GM12878 (cell line): Measurements from ENCODE around the gene R3HDM1. TPM values are rescaled to one million over a fixed set of nuclear protein-coding genes. Genes with fewer than 3 reads are reported as not detected.

ENCODE experiments used
- ATAC-seq: fragments of 200-7000 bp; cut with Tn5 transposase; 3 replicates; pipeline ENCODE4 v1.9.1; 2020; ENCODE audit warnings: mild to moderate bottlenecking, moderate library complexity
- BruUV-seq: library from RNA; stranded (reverse); fragments of 400-500 nt; replicated peaks from 2 replicates; lab custom pipeline; 2021; lab: Mats Ljungman, UMichigan
- CTCF ChIA-PET: fragments of 300-600 bp; sonication (Branson Sonifier 250); formaldehyde crosslinking; extraction: SDS; loops from one replicate; lab custom pipeline; 2021; ENCODE audit warnings: inconsistent platforms; lab: Yijun Ruan, JAX
- POLR2A ChIA-PET: fragments of 350-600 bp; formaldehyde crosslinking; extraction: SDS; loops from one replicate; lab custom pipeline; 2021; ENCODE audit warnings: inconsistent platforms; lab: Charles Lee
- RAD21 ChIA-PET: fragments of 300-600 bp; sonication (Branson Sonifier 250); formaldehyde crosslinking; loops from one replicate; lab custom pipeline; 2023; ENCODE audit warnings: antibody characterized with exemption; ENCODE audit not compliant: unreplicated experiment; lab: Charles Lee
- SMC1A ChIA-PET: fragments of 300-600 bp; sonication (Branson Sonifier 250); formaldehyde crosslinking; loops from one replicate; lab custom pipeline; 2023; ENCODE audit not compliant: unreplicated experiment, uncharacterized antibody; lab: Charles Lee
- DNase-seq: peaks from one replicate; pipeline ENCODE4 v3.0.0-alpha.2; 2011; ENCODE audit warnings: low read depth, low spot score
- FAIRE-seq: peaks from 3 replicates; lab custom pipeline; 2011; peaks lifted over from hg19 to GRCh38; lab: Jason Lieb, UNC
- H2AFZ ChIP-seq: 2 replicates; pipeline ENCODE4 v1.6.0; 2011; ENCODE audit warnings: low read depth, low read length, control low read depth; ENCODE audit not compliant: control insufficient read depth
- H3K27ac ChIP-seq: 2 replicates; pipeline ENCODE4 v1.5.1; 2011; ENCODE audit warnings: control low read depth; ENCODE audit not compliant: control insufficient read depth, insufficient read depth
- H3K27me3 ChIP-seq, 2 experiments: replicated peaks in 1 of 2; 2 replicates each; pipeline versions ENCODE4 v1.6.0 to v1.6.1; 2011; ENCODE audit warnings: low read length in 1 of 2; ENCODE audit not compliant: control insufficient read depth in 2 of 2, insufficient read depth in 2 of 2
- H3K36me3 ChIP-seq, 2 experiments: 2 replicates each; pipeline ENCODE4 v1.5.1; 2011; ENCODE audit warnings: low read length in 1 of 2; ENCODE audit not compliant: control insufficient read depth in 2 of 2, insufficient read depth in 2 of 2
- H3K4me1 ChIP-seq: 2 replicates; pipeline ENCODE4 v1.6.1; 2011; ENCODE audit warnings: mild to moderate bottlenecking, low read length, moderate library complexity, mixed read lengths; ENCODE audit not compliant: control insufficient read depth, insufficient read depth
- H3K4me2 ChIP-seq: 2 replicates; pipeline ENCODE4 v1.6.0; 2011; ENCODE audit warnings: control low read depth; ENCODE audit not compliant: control insufficient read depth, insufficient read depth
- H3K4me3 ChIP-seq: fragments of 200-600 bp; sonication (generic); 2 replicates; pipeline ENCODE4 v1.5.1; 2016
- H3K79me2 ChIP-seq: 2 replicates; pipeline ENCODE4 v1.6.0; 2011; ENCODE audit warnings: low read length; ENCODE audit not compliant: control insufficient read depth, insufficient read depth
- H3K9ac ChIP-seq: 2 replicates; pipeline ENCODE4 v1.8.0; 2011; ENCODE audit warnings: low read length, control low read depth, mixed read lengths; ENCODE audit not compliant: control insufficient read depth, insufficient read depth
- H3K9me3 ChIP-seq: replicated peaks from 3 replicates; pipeline ENCODE4 v1.5.1; 2011; ENCODE audit warnings: mild to moderate bottlenecking, low read length; ENCODE audit not compliant: control insufficient read depth, insufficient read depth
- H4K20me1 ChIP-seq: 2 replicates; pipeline ENCODE4 v1.6.0; 2011; ENCODE audit not compliant: control insufficient read depth, insufficient read depth
- BHLHE40 ChIP-seq, 2 experiments: fragments of 450-650 bp in 1 of 2; IDR thresholded peaks; 2 replicates each; pipeline ENCODE4 v1.6.1; 2011 to 2017; ENCODE audit warnings: low read depth in 2 of 2, borderline replicate concordance in 1 of 2, improper control_type of control experiment in 1 of 2, low read length in 1 of 2, mild to moderate bottlenecking in 1 of 2
- CBX3 ChIP-seq: fragments of 200-600 bp; sonication (generic); IDR thresholded peaks from 2 replicates; pipeline ENCODE4 v1.6.1; 2016; ENCODE audit warnings: low read depth, borderline replicate concordance
- CEBPB ChIP-seq, 2 experiments: fragments of 150-350 bp in 1 of 2; IDR thresholded peaks; 2 replicates each; pipeline ENCODE4 v1.6.1; 2012 to 2014; ENCODE audit warnings: low read depth in 2 of 2, low read length in 2 of 2, borderline replicate concordance in 1 of 2, inconsistent platforms in 1 of 2
- CTCF ChIP-seq, 3 experiments: IDR thresholded peaks in 2 of 3; conservative IDR thresholded peaks in 1 of 3; 2 replicates each; pipeline ENCODE4 v1.5.1; 2011; ENCODE audit warnings: low read depth in 3 of 3, low read length in 3 of 3, mild to moderate bottlenecking in 3 of 3, control low read depth in 2 of 3, moderate library complexity in 2 of 3, inconsistent platforms in 1 of 3, mixed read lengths in 1 of 3; ENCODE audit not compliant: control insufficient read depth in 2 of 3, insufficient read depth in 1 of 3; ENCODE audit errors: extremely low read depth in 1 of 3
- ETV6 ChIP-seq, 2 experiments: fragments of 450-650 bp in 1 of 2; IDR thresholded peaks in 1 of 2; conservative IDR thresholded peaks in 1 of 2; 2 replicates each; pipeline ENCODE4 v1.6.1; 2014; ENCODE audit warnings: antibody characterized with exemption in 1 of 2, borderline replicate concordance in 1 of 2, low read depth in 1 of 2, mild to moderate bottlenecking in 1 of 2, moderate library complexity in 1 of 2
- MLLT1 ChIP-seq: fragments of 450-650 bp; IDR thresholded peaks from 2 replicates; pipeline ENCODE4 v1.6.1; 2016; ENCODE audit warnings: mild to moderate bottlenecking
- MYB ChIP-seq: fragments of 150-350 bp; IDR thresholded peaks from 2 replicates; pipeline ENCODE4 v1.6.1; 2014; ENCODE audit warnings: mild to moderate bottlenecking, low read depth, low read length, borderline replicate concordance
- NBN ChIP-seq: fragments of 450-650 bp; IDR thresholded peaks from 2 replicates; pipeline ENCODE4 v1.6.1; 2016
- NFYA ChIP-seq: IDR thresholded peaks from 2 replicates; pipeline ENCODE4 v1.6.1; 2011; ENCODE audit warnings: low read depth, mild to moderate bottlenecking, low read length, improper control_type of control experiment, borderline replicate concordance
- NRF1 ChIP-seq: conservative IDR thresholded peaks from 2 replicates; pipeline ENCODE4 v1.6.1; 2011; ENCODE audit warnings: mild to moderate bottlenecking, low read depth, low read length, improper control_type of control experiment
- PAX8 ChIP-seq: fragments of 450-650 bp; IDR thresholded peaks from 2 replicates; pipeline ENCODE4 v1.6.1; 2017; ENCODE audit warnings: mild to moderate bottlenecking, moderate library complexity
- PKNOX1 ChIP-seq: fragments of 450-650 bp; IDR thresholded peaks from 2 replicates; pipeline ENCODE4 v1.6.1; 2016; ENCODE audit warnings: mild to moderate bottlenecking
- PML ChIP-seq: IDR thresholded peaks from 2 replicates; pipeline ENCODE4 v1.6.1; 2012; ENCODE audit warnings: low read length, inconsistent platforms
- POLR2A ChIP-seq: IDR thresholded peaks from 2 replicates; pipeline ENCODE4 v1.6.1; 2011; ENCODE audit warnings: low read depth, mild to moderate bottlenecking, low read length
- RELA ChIP-seq: fragments of 450-650 bp; IDR thresholded peaks from 2 replicates; pipeline ENCODE4 v1.8.0; 2014; ENCODE audit warnings: borderline replicate concordance; ENCODE audit not compliant: partially characterized antibody
- SMAD1 ChIP-seq: fragments of 450-650 bp; IDR thresholded peaks from 2 replicates; pipeline ENCODE4 v1.6.1; 2018; ENCODE audit warnings: mild to moderate bottlenecking, low read depth; ENCODE audit not compliant: partially characterized antibody
- ZBTB33 ChIP-seq: fragments of 450-650 bp; IDR thresholded peaks from 2 replicates; pipeline ENCODE4 v1.6.1; 2017; ENCODE audit warnings: mild to moderate bottlenecking
- in situ Hi-C: fragments of 300-500 bp; cut with MboI; formaldehyde crosslinking; loops from 9 replicates; pipeline ENCODE4 v1.14.3; 2018; ENCODE audit warnings: mixed read lengths
- intact Hi-C: fragments of 100-400 bp; cut with micrococcal nuclease; formaldehyde crosslinking; loops from one replicate; pipeline ENCODE4 v1.14.2; 2022; ENCODE audit not compliant: unreplicated experiment
- polyA plus RNA-seq, 11 experiments: library from polyadenylated mRNA; depleted of rRNA in 4 of 11; unstranded in 6 of 11; stranded (reverse) in 5 of 11; fragments of >200 nt; fragmentation: Nextera tagmentation in 4 of 11; fragmentation: Illumina TruSeq in 1 of 11; extraction: Ambion mirVana in 4 of 11; extraction: Trizol in 1 of 11; gene quantifications; 1 replicate in 1 of 11; 2 replicates in 10 of 11; pipeline versions ENCODE4 v1.2.1 to v1.2.3, GENCODE V29; 2011 to 2016; ENCODE audit warnings: inconsistent platforms in 2 of 11, missing spikeins in 2 of 11, low read depth in 1 of 11
- total RNA-seq, 4 experiments: library from RNA; depleted of rRNA in 3 of 4; stranded (reverse); fragments of >200 nt in 3 of 4; fragmentation: Illumina TruSeq in 1 of 4; extraction: Trizol in 1 of 4; gene quantifications; 2 replicates each; pipeline versions ENCODE4 v1.2.1 to v1.2.3, GENCODE V29; 2013 to 2021

Gene R3HDM1
- total and polyA plus RNA-seq, 10 of the 15 experiments (the other 5 are each of a cell fraction or from before 2014, with no cell fraction given): 16.8 to 89.6 (median 47.7) TPM

- DNase-seq (no peak), ATAC-seq (no peak), FAIRE-seq (no peak)
- H3K9me3 ChIP-seq: no peaks in the 10 kb centered on the region
- POLR2A ChIA-PET: interaction anchor here (0.6 to 0.7 kb wide), 3 partner anchors 15 to 795 kb away, joined by 3 to 5 read pairs (median 3); no protein-coding TSS in a partner anchor
- CTCF ChIA-PET: interaction anchor here (1.2 to 1.9 kb wide), 2 partner anchors 9 to 46 kb away, joined by 4 to 7 read pairs; no protein-coding TSS in a partner anchor
- no peak overlapping the region for H2AFZ ChIP-seq
- H4K20me1 ChIP-seq: no peaks in the 10 kb centered on the region
- H3K79me2 ChIP-seq: no peaks in the 10 kb centered on the region
- peaks cover 0 to 11% of the 10 kb centered on the region in 2 experiments for H3K36me3 ChIP-seq
- peaks cover 7% of the 10 kb centered on the region; the same call in 1 of the 2 replicates for H3K4me1 ChIP-seq
- BruUV-seq: no TSS peak
- TF ChIP-seq ZBTB33: no peak
- no peak for TF ChIP-seq CEBPB (IDR thresholded peaks at IDR 0.05; ENCODE audit: borderline replicate concordance in 1 of 2, low read depth in 2 of 2, low read length in 2 of 2)
- no peak for TF ChIP-seq PKNOX1
- no peak for TF ChIP-seq MYB
- TF ChIP-seq CTCF (IDR thresholded peaks at IDR 0.05 in 2 of 3, conservative IDR thresholded peaks at IDR 0.05 in 1 of 3; ENCODE audit: control insufficient read depth in 2 of 3, extremely low read depth in 1 of 3, insufficient read depth in 1 of 3, low read depth in 3 of 3, low read length in 3 of 3): no peak
- TF ChIP-seq BHLHE40 (IDR thresholded peaks at IDR 0.05; ENCODE audit: borderline replicate concordance in 1 of 2, low read depth in 2 of 2, low read length in 1 of 2): no peak
- no peak for TF ChIP-seq NFYA
- no peak for TF ChIP-seq CBX3
- TF ChIP-seq PAX8: no peak
- TF ChIP-seq ETV6 (conservative IDR thresholded peaks at IDR 0.05 in 1 of 2, IDR thresholded peaks at IDR 0.05 in 1 of 2; ENCODE audit: borderline replicate concordance in 1 of 2, low read depth in 1 of 2): no peak
- no peak for TF ChIP-seq POLR2A
- no peak for TF ChIP-seq SMAD1
- no peak for TF ChIP-seq RELA
- TF ChIP-seq PML: no peak
- TF ChIP-seq NRF1: no peak
- no peak for TF ChIP-seq MLLT1
- no peak for TF ChIP-seq NBN
- no peak overlapping the region for H3K4me2 ChIP-seq
- H3K27ac ChIP-seq: no peak overlapping the region
- RAD21 ChIA-PET: interaction anchor here (0.7 kb wide), 1 partner anchor 52 kb away, joined by 4 read pairs; no protein-coding TSS in a partner anchor
- intact Hi-C loops (no loop called here), in situ Hi-C loops (no loop called here)
- no peaks in the 10 kb centered on the region for H3K27me3 ChIP-seq
- no peak overlapping the region for H3K9ac ChIP-seq
- no peak overlapping the region for H3K4me3 ChIP-seq
- SMC1A ChIA-PET: interaction anchor here (1.3 kb wide), 1 partner anchor 17 kb away, joined by 3 read pairs; no protein-coding TSS in a partner anchor
Measured at GRCh38 chr2:135663148-135663700, 131.9 kb downstream of the R3HDM1 start.
